Stimulated activated naive CD4-positive, alpha-beta T cell treated with Interleukin-2 at 50 U/mL for 16 hours (primary cell): Measurements from ENCODE around the gene PLEKHA1.

Source experiments
- DNase-seq: peaks from one replicate; lab custom pipeline; 2025; lab: John Stamatoyannopoulos, UW

PLEKHA1 gene

GRCh38 chr10:122379041-122379440 is 4.5 kb downstream of the PLEKHA1 start:
- no peak for DNase-seq

GRCh38 chr10:122379537-122379936 is 5.0 kb downstream of the PLEKHA1 start:
- no peak for DNase-seq

- no peak for DNase-seq
These were observed 6.2 kb downstream of the PLEKHA1 start for GRCh38 chr10:122380703-122381102.

- DNase-seq, result no peak
These were observed 7.2 kb downstream of the PLEKHA1 start for GRCh38 chr10:122381680-122382079.

GRCh38 chr10:122386514-122386913 is 12.0 kb downstream of the PLEKHA1 start:
- DNase-seq, result no peak

GRCh38 chr10:122387572-122387971 is 13.1 kb downstream of the PLEKHA1 start:
- DNase-seq, result no peak

GRCh38 chr10:122388287-122388997 is 13.9 kb downstream of the PLEKHA1 start:
- DNase-seq, result no peak

- no peak for DNase-seq
These were observed 15.8 kb downstream of the PLEKHA1 start for GRCh38 chr10:122390271-122390670.

- DNase-seq, result no peak
These were observed 16.2 kb downstream of the PLEKHA1 start for GRCh38 chr10:122390679-122391078.

GRCh38 chr10:122391875-122392274 is 17.4 kb downstream of the PLEKHA1 start:
- no peak for DNase-seq

- DNase-seq, result no peak
These were observed 18.3 kb downstream of the PLEKHA1 start for GRCh38 chr10:122392835-122393234.

- no peak for DNase-seq
These were observed 18.8 kb downstream of the PLEKHA1 start for GRCh38 chr10:122393288-122393687.

- no peak for DNase-seq
These were observed 28.1 kb downstream of the PLEKHA1 start for GRCh38 chr10:122402548-122403131.

- no peak for DNase-seq
These were observed 30.1 kb downstream of the PLEKHA1 start for GRCh38 chr10:122404576-122404975.

GRCh38 chr10:122407375-122408125 is 33.0 kb downstream of the PLEKHA1 start:
- no peak for DNase-seq

- no peak for DNase-seq
These were observed 38.8 kb downstream of the PLEKHA1 start for GRCh38 chr10:122413327-122413726.

GRCh38 chr10:122417667-122418066 is 43.2 kb downstream of the PLEKHA1 start:
- DNase-seq, result no peak

- DNase-seq, result no peak
These were observed 44.5 kb downstream of the PLEKHA1 start for GRCh38 chr10:122419016-122419415.

- DNase-seq, result no peak
These were observed 45.5 kb downstream of the PLEKHA1 start for GRCh38 chr10:122419876-122420623.

GRCh38 chr10:122420624-122421007 is 46.1 kb downstream of the PLEKHA1 start:
- DNase-seq, result no peak

- DNase-seq, result no peak
These were observed 46.6 kb downstream of the PLEKHA1 start for GRCh38 chr10:122421054-122421625.

GRCh38 chr10:122421742-122422141 is 47.2 kb downstream of the PLEKHA1 start:
- no peak for DNase-seq
